Activated CD8-positive, alpha-beta memory T cell treated with anti-CD3 and anti-CD28 coated beads for 24 hours (primary cell): Measurements from ENCODE around the gene CNTD1.

ENCODE experiments used
- DNase-seq: peaks from one replicate; pipeline ENCODE4 v3.0.0-alpha.2; 2020

CNTD1 gene

GRCh38 chr17:42809250-42809649 lies 10.6 kb downstream of the CNTD1 start:
- no peak for DNase-seq

- no peak for DNase-seq
Observed at GRCh38 chr17:42814633-42815399, 16.2 kb downstream of the CNTD1 start.

- DNase-seq: no peak
Observed at GRCh38 chr17:42817866-42818265, 19.2 kb downstream of the CNTD1 start.

GRCh38 chr17:42818379-42818778 lies 19.7 kb downstream of the CNTD1 start:
- DNase-seq: no peak

GRCh38 chr17:42819939-42820535 lies 21.4 kb downstream of the CNTD1 start:
- DNase-seq: peak; percentile 80

- DNase-seq: no peak
Observed at GRCh38 chr17:42821176-42821575, 22.5 kb downstream of the CNTD1 start.

GRCh38 chr17:42827472-42827871 lies 28.8 kb downstream of the CNTD1 start:
- DNase-seq: no peak

GRCh38 chr17:42830971-42831370 lies 32.3 kb downstream of the CNTD1 start:
- DNase-seq: no peak

- DNase-seq: no peak
Observed at GRCh38 chr17:42832213-42832933, 33.7 kb downstream of the CNTD1 start.

- peak; percentile 97 for DNase-seq
Observed at GRCh38 chr17:42832934-42833766, 34.5 kb downstream of the CNTD1 start, which contains the start of gene PSME3. Gene PSME3, plus strand, starts transcription at chr17:42833397. Its CDS starts 235 bp downstream, at chr17:42833632.

- no peak for DNase-seq
Observed at GRCh38 chr17:42833767-42834422, 35.2 kb downstream of the CNTD1 start.

GRCh38 chr17:42835732-42836131 lies 37.1 kb downstream of the CNTD1 start:
- no peak for DNase-seq

GRCh38 chr17:42841975-42842685 lies 43.5 kb downstream of the CNTD1 start:
- no peak for DNase-seq

GRCh38 chr17:42843358-42843934 lies 44.8 kb downstream of the CNTD1 start:
- DNase-seq: no peak

GRCh38 chr17:42844271-42844670 lies 45.6 kb downstream of the CNTD1 start, which contains the start of gene AOC2:
Gene AOC2, plus strand, starts transcription at chr17:42844580. Its CDS starts 47 bp downstream, at chr17:42844627.
- DNase-seq: no peak

GRCh38 chr17:42844761-42845555 lies 46.3 kb downstream of the CNTD1 start:
- DNase-seq: no peak

- no peak for DNase-seq
Observed at GRCh38 chr17:42845556-42845917, 46.9 kb downstream of the CNTD1 start.

GRCh38 chr17:42845918-42846593 lies 47.4 kb downstream of the CNTD1 start:
- DNase-seq: peak; percentile 63

GRCh38 chr17:42846594-42847280 lies 48.1 kb downstream of the CNTD1 start:
- no peak for DNase-seq
